Choroid plexus epithelial cell (primary cell): ENCODE measurements around the gene SALL3.
A peak's percentile ranks its signal among the peaks of the same experiment; 100 is the strongest.

Source experiments
- DNase-seq: peaks from one replicate; pipeline ENCODE4 v3.0.0-alpha.2; 2010; ENCODE audit warnings: low read depth
- H3K4me3 ChIP-seq: 2 replicates; pipeline ENCODE4 v1.5.1; 2011; ENCODE audit warnings: low read depth, mild to moderate bottlenecking, control low read depth, low read length, moderate library complexity
- TF ChIP-seq, protein P1 (sequence below): conservative IDR thresholded peaks from 2 replicates; pipeline ENCODE4 v1.5.1; 2011; ENCODE audit warnings: low read depth, mild to moderate bottlenecking, control low read depth, inconsistent platforms, low read length, moderate library complexity

Gene SALL3

DNA sequence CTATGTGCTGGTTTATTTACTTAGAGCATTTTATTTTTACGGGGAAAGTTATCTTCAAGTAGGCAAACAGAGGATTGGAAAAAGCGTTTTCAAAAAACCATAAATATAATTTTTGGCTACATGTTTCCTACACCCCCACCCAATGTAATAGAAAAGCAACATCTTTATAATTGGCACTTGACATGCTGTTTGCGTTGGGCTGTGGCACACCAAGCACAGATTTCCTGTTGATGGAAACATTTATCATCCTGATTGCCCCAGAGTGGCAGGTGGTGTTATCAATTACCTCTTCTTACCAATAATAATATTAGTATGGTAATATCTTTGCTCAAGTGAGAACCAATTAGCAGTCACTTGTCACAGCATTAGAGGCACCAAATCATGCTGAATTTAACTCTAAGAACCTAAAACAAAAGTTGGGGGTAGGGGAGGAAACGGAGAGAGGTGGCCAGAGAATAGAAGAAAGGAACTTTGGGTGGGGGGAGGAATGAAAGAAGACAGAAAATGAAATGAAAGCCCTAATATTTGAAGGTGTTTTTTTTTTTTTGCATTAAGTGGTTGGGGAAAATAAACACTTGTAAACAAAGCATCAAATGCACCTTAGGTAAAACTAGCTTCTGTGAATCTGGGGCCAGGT is 3.8 kb upstream of the SALL3 start:
- TF ChIP-seq, protein P1, sequence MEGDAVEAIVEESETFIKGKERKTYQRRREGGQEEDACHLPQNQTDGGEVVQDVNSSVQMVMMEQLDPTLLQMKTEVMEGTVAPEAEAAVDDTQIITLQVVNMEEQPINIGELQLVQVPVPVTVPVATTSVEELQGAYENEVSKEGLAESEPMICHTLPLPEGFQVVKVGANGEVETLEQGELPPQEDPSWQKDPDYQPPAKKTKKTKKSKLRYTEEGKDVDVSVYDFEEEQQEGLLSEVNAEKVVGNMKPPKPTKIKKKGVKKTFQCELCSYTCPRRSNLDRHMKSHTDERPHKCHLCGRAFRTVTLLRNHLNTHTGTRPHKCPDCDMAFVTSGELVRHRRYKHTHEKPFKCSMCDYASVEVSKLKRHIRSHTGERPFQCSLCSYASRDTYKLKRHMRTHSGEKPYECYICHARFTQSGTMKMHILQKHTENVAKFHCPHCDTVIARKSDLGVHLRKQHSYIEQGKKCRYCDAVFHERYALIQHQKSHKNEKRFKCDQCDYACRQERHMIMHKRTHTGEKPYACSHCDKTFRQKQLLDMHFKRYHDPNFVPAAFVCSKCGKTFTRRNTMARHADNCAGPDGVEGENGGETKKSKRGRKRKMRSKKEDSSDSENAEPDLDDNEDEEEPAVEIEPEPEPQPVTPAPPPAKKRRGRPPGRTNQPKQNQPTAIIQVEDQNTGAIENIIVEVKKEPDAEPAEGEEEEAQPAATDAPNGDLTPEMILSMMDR: no peak
- H3K4me3 ChIP-seq: no peak overlapping the region
- no peak for DNase-seq

DNA sequence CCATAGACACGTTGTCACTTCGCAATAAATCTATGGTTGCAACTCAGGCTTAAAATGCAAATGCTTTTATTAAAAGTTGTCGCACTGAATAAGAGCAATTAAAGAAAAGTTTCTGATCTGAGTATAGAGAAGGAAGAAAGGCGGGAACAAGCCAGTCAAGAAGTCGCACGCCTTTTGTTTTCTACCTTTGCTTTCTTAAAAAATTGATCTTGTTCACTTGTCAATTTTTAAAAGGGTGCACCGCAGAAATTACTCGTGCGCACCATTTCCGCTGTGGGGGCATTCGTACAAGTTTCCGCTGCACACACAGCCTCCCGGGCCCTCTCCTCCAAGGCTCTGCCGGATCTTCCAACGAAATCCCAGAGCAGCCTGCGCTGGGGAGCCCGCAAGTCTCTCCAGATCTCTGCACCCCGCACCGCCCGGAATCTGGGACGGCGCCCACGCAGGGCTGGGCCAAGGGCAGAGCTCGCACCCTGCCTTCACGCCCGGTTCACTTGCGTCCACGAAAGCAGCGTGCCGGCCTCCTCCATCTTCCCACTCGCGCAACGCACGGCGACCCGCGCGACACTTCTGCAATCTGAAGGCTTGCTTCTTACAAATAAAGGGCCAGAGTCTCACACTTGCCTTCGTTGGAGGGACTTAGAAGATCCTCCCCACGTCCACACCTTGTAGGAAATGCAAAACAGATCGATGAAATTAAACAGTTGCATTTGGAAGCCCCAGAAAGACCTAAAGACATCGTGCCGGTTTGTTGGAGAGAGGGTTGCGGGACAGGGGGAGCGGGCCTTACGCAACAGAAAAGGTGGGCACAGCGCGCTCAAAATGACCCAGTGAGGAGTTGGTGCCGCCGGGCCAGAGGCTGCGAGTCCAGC is 2.6 kb upstream of the SALL3 start:
- TF ChIP-seq, protein P1: no peak
- no peak for DNase-seq
- H3K4me3 ChIP-seq: no peak overlapping the region

DNA sequence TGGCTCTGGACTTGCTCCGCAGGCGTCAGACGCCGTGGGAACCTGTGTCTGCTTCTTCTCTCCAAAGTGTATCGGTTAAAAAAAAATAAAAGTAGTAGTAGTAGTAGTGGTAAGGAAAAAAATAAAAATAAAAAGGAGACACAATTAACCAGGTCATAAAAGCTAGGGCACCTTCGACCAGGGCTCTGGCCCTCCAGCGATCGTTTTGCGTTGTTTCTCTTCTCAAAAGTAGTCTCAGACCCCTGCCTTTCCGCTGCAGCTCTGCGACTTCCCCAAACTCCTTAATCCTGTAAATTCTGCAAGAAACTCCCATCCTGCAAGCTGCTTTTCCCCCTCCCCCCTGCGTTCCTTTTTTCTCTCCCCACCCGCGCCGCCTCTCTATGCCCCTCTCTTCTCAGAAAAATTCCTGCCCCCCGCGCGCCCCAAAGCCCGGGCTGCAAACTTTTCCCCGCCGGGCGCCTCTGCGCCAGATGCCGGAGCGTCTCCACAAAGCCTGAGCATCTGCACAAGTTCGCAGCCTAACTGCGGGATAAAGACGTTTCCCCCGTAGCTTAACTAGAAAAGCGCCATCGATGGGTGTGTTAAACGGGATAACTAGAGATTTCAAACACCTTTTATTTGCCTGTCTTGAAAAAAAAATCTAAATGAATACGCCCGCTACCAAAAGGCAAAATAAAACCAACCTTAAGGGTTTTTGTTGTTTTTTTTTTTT is 1.8 kb upstream of the SALL3 start:
- no peak for DNase-seq
- TF ChIP-seq, protein P1: no peak
- no peak overlapping the region for H3K4me3 ChIP-seq

DNA sequence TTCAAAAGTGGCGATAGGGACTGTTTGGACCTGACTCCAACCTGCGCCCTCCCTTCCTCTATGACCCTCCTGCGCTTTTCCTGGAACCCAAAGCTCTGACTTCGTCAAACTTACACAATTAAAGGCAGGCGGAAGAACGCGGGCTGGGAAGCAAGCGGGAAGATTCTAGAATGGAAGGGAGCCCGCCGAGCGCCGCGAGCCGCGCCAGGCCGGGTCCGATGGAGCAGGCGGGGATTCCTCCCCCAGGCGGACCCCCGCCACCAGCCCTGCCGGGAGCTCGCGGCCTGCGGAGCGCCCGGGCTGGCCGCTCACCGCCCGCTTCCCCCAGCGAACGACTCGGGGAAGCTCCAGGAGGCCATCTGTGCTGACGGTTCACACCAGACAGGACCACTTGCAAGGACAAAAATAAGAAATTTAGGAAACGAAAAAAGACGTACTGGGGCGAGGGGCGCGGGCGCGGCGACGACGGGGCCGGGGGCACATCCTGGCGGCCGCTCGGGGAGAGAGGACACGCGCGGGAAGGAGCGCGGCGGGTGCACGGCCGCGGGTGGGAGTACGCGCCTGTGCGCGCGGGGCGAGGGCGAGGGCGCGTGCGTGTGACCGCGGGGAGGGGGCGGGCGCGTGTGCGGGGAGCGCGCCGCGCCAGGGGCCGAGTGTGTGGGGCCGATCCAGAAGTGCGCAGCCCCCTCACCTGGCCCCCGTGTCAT is 1.1 kb upstream of the SALL3 start:
- TF ChIP-seq, protein P1: no peak
- DNase-seq: no peak
- H3K4me3 ChIP-seq: no peak overlapping the region

DNA sequence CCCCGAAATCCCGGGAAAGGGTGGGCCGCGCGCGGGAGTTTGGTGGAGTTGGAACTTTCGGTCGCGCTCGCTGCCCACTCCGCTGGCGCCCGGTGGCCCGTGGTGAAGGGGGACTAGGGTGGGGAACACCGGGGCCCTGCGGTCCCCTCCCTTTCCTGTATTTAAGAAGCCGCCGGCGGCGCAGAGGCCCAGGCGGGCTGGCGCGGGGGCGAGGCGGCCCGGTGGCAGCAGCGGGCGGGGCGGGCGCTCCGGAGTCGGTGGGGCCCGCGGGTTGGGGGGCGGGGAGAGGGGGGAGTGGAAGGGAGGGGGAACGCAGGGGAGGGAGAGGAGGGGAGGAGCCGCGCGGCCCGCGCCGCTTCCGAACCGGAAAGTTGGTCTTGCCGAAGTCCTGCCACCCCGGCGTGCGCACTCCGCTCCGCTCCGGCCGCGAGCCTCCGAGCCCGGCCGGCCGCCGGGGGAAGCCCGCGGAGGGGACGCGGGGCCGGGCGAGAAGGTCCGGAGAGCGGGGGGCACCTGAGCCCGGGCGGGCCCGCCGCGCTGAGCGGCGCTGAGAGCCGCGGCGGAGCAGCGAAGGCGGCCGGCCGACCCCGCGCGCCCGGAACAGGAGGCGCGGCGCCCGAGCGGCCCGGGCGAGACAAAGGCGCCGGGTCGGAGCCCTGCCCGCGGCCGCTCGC is 425 bp upstream of the SALL3 start:
- peak; percentile 6 for DNase-seq
- H3K4me3 ChIP-seq: no peak overlapping the region
- TF ChIP-seq, protein P1: no peak

DNA sequence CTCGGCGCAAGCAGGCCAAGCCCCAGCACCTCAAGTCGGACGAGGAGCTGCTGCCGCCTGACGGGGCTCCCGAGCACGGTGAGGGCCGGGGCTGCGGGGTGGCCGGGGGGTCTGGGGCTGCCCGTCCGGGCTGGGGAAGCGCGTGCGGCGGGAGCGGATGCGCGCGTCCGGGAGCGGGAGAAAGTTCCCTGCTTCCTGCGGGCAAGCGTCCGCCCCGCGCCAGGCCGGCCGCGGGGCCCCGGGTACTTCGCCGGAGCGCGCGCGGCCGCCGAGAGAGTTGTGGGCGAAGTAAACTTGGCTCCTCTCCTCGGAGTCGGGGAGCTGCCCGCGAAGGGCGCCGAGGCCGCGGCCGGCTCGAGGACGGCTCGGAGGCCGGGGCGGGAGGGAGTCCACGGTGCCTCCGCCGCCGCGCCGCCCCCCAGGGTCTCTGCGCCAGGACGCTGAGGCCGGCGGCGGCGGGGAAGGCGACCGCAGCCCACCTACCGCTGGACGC is 707 bp downstream of the SALL3 start:
- H3K4me3 ChIP-seq: no peak overlapping the region
- TF ChIP-seq, protein P1: no peak
- no peak for DNase-seq
